Mucosa of gallbladder (tissue), 1 donor: ENCODE data around the gene FCN1. TPM values are rescaled to one million over a fixed set of nuclear protein-coding genes. Genes with fewer than 3 reads are reported as not detected.
"Not testable (repeated sequence)": the region's sequence is repeated elsewhere in the genome, so short reads cannot be mapped to it uniquely, and the experiment has no call there.

Experiments used
- DNase-seq: peaks from one replicate; pipeline ENCODE4 v3.0.0-alpha.2; 2020; ENCODE audit warnings: low spot score
- total RNA-seq: library from RNA; stranded (reverse); gene quantifications from one replicate; pipeline ENCODE4 v1.2.1, GENCODE V29; 2021
- donor health status: DM: no; HTN: no; CAD: no.

The FCN1 gene
- total RNA-seq: 2.0 TPM

- no peak for DNase-seq
These were observed at the start of gene FCN1 for GRCh38 chr9:134917431-134918373. TSS of gene FCN1 (minus strand) at chr9:134917912. CDS start at chr9:134917871, 41 bp downstream.

GRCh38 chr9:134966697-134967546 is 49.2 kb upstream of the FCN1 start:
- DNase-seq: no peak

GRCh38 chr9:134966270-134966669 is 48.6 kb upstream of the FCN1 start:
- DNase-seq: no peak

GRCh38 chr9:134965851-134966250 is 48.1 kb upstream of the FCN1 start:
- no peak for DNase-seq

- no peak for DNase-seq
These were observed 47.7 kb upstream of the FCN1 start for GRCh38 chr9:134965411-134965810.

GRCh38 chr9:134964271-134965055 is 46.8 kb upstream of the FCN1 start:
- DNase-seq: no peak

GRCh38 chr9:134963546-134963945 is 45.8 kb upstream of the FCN1 start:
- DNase-seq: no peak

GRCh38 chr9:134962973-134963364 is 45.3 kb upstream of the FCN1 start:
- no peak for DNase-seq

- no peak for DNase-seq
These were observed 44.6 kb upstream of the FCN1 start for GRCh38 chr9:134962065-134962972.

GRCh38 chr9:134961331-134962064 is 43.8 kb upstream of the FCN1 start:
- DNase-seq: no peak

- DNase-seq: no peak
These were observed 43.0 kb upstream of the FCN1 start for GRCh38 chr9:134960701-134961181.

GRCh38 chr9:134959971-134960310 is 42.2 kb upstream of the FCN1 start:
- DNase-seq: no peak

GRCh38 chr9:134959126-134959970 is 41.6 kb upstream of the FCN1 start:
- no peak for DNase-seq

GRCh38 chr9:134957945-134958227 is 40.2 kb upstream of the FCN1 start:
- no peak for DNase-seq

GRCh38 chr9:134957165-134957944 is 39.6 kb upstream of the FCN1 start:
- no peak for DNase-seq

- not testable (repeated sequence) for DNase-seq
These were observed 38.7 kb upstream of the FCN1 start for GRCh38 chr9:134956387-134956786.

- DNase-seq: no peak
These were observed 38.1 kb upstream of the FCN1 start for GRCh38 chr9:134955801-134956200.

- no peak for DNase-seq
These were observed 37.4 kb upstream of the FCN1 start for GRCh38 chr9:134955156-134955555.
